ENCODE data around the gene CACNG6. TPM values are rescaled to one million over a fixed set of nuclear protein-coding genes. Genes with fewer than 3 reads are reported as not detected.

The CACNG6 gene
- total and polyA plus RNA-seq, 2 donors (not counting 3 experiments of a cell fraction or from before 2014, with no cell fraction given): 5.0 to 5.4 TPM

GRCh38 chr19:53993448-53993847 lies 2.0 kb downstream of the CACNG6 start:
- Histone ChIP-seq H3K9me3 (replicated peaks; ENCODE audit: control insufficient read depth, insufficient read depth, low read length) (no peaks in the 10 kb centered on the region), H3K27me3 (ENCODE audit: control insufficient read depth in 2 of 2, insufficient read depth in 2 of 2, low read length in 2 of 2) (peaks cover 0 to 2% of the 10 kb centered on the region in 2 experiments), H3K9ac (replicated peaks; ENCODE audit: extremely low read depth, insufficient read depth, low read length) (no peak overlapping the region), H3K4me3 (replicated peaks in 1 of 3; ENCODE audit: insufficient read depth in 1 of 3, low read depth in 1 of 3, low read length in 3 of 3) (no peak overlapping the region), H3K27ac (ENCODE audit: insufficient read depth, low read depth, low read length) (no peak overlapping the region), H3K9me1 (replicated peaks; ENCODE audit: control insufficient read depth, extremely low read depth, insufficient read depth, low read length) (no peaks in the 10 kb centered on the region), H2AFZ (ENCODE audit: low read depth, low read length) (no peak overlapping the region), H3K4me2 (ENCODE audit: insufficient read depth, low read length) (no peak overlapping the region), H4K20me1 (replicated peaks; ENCODE audit: control insufficient read depth, extremely low read depth, insufficient read depth, low read length) (no peaks in the 10 kb centered on the region), H3K4me1 (ENCODE audit: control insufficient read depth, extremely low read depth, insufficient read depth, low read length) (peaks cover 39% of the 10 kb centered on the region), H3K36me3 (ENCODE audit: control insufficient read depth in 2 of 2, extremely low read depth in 1 of 2, insufficient read depth in 2 of 2, low read length in 2 of 2) (no peaks in the 10 kb centered on the region), H3K79me2 (ENCODE audit: control insufficient read depth, insufficient read depth, low read length) (no peaks in the 10 kb centered on the region)
- intact Hi-C loops (cut with micrococcal nuclease): no loop called here
- dilution Hi-C loops (cut with MboI; ENCODE audit: extremely low pct_ligation_motif_present, low sequenced_read_pairs): no loop called here
- TF ChIP-seq FOS (IDR thresholded peaks at IDR 0.05; ENCODE audit: borderline replicate concordance, insufficient read depth, low read length) (no peak), POLR2AphosphoS5 (IDR thresholded peaks at IDR 0.05; ENCODE audit: insufficient read depth, low read depth, low read length) (no peak), CTCF (IDR thresholded peaks at IDR 0.05; ENCODE audit: extremely low read depth in 1 of 2, insufficient read depth in 1 of 2, low read depth in 1 of 2, low read length in 2 of 2) (no peak), MYC (IDR thresholded peaks at IDR 0.05; ENCODE audit: low read depth, low read length) (no peak), JUN (IDR thresholded peaks at IDR 0.05; ENCODE audit: borderline replicate concordance, insufficient read depth, insufficient read length, low read depth) (no peak), POLR2A (IDR thresholded peaks at IDR 0.05; ENCODE audit: low read depth, low read length) (no peak), MAX (IDR thresholded peaks at IDR 0.05; ENCODE audit: insufficient read depth, insufficient read length) (no peak), EZH2 (IDR thresholded peaks at IDR 0.05; ENCODE audit: borderline replicate concordance, low read depth, low read length, severe bottlenecking) (no peak), GATA2 (IDR thresholded peaks at IDR 0.05; ENCODE audit: insufficient read depth, insufficient read length, low read depth, low read length) (no peak)
- no TSS peak for BruUV-seq (replicated peaks)
- DNase-seq (ENCODE audit: low read depth, low spot score) (no peak), FAIRE-seq (no peak)
- POLR2A ChIA-PET: no interaction called here
- CTCF ChIA-PET: interaction anchor here (0.8 to 3.0 kb wide), 6 partner anchors 8 to 200 kb away, joined by 3 to 11 read pairs (median 5); no protein-coding TSS in a partner anchor

All from endothelial cell of umbilical vein (primary cell).